Vagina (tissue), 2 donors: ENCODE measurements around the gene SERTAD2. TPM values are rescaled to one million over a fixed set of nuclear protein-coding genes. Genes with fewer than 3 reads are reported as not detected.

ENCODE experiments used
- DNase-seq, 2 donors: peaks; one replicate each; pipeline ENCODE4 v3.0.0-alpha.2; 2017; ENCODE audit errors: extremely low spot score in 2 of 2
- H3K27ac ChIP-seq: fragments of 200-600 bp; sonication (generic); one replicate; pipeline ENCODE4 v1.5.1; 2019
- H3K27me3 ChIP-seq: fragments of 200-600 bp; sonication (generic); one replicate; pipeline ENCODE4 v1.5.1; 2019
- H3K36me3 ChIP-seq, 2 donors: fragments of 200-600 bp; sonication (generic); one replicate each; pipeline ENCODE4 v1.5.1; 2017 to 2019
- H3K4me1 ChIP-seq: fragments of 200-600 bp; sonication (generic); one replicate; pipeline ENCODE4 v1.5.1; 2019
- H3K4me3 ChIP-seq, 2 donors: fragments of 200-600 bp; sonication (generic); 1 replicate in 1 of 2; 2 replicates in 1 of 2; pipeline ENCODE4 v1.5.1; 2016 to 2019
- H3K9me3 ChIP-seq: fragments of 200-600 bp; sonication (generic); one replicate; pipeline ENCODE4 v1.5.1; 2019
- CTCF ChIP-seq, 3 experiments: fragments of 450-650 bp in 2 of 3; fragments of 200-600 bp in 1 of 3; sonication (generic) in 1 of 3; IDR thresholded peaks; one replicate each; pipeline ENCODE4 v1.5.1; 2017 to 2019; ENCODE audit warnings: antibody characterized with exemption in 3 of 3, mild to moderate bottlenecking in 2 of 3, moderate library complexity in 2 of 3
- POLR2A ChIP-seq, 2 donors: fragments of 450-650 bp; IDR thresholded peaks; one replicate each; pipeline ENCODE4 v1.6.1; 2017; ENCODE audit warnings: antibody characterized with exemption in 2 of 2, mild to moderate bottlenecking in 2 of 2, moderate library complexity in 2 of 2
- POLR2AphosphoS5 ChIP-seq, 2 donors: sonication (generic); formaldehyde crosslinking; IDR thresholded peaks; one replicate each; pipeline ENCODE4 v1.9.0; 2017; ENCODE audit warnings: antibody characterized with exemption in 2 of 2, mild to moderate bottlenecking in 2 of 2, low read depth in 1 of 2; ENCODE audit not compliant: insufficient read depth in 1 of 2
- intact Hi-C: fragments of 100-400 bp; cut with DNase I; formaldehyde crosslinking; loops from one replicate; pipeline ENCODE4 v1.15.1; 2023
- total RNA-seq: library from RNA; depleted of rRNA; stranded (reverse); fragments of >200 nt; gene quantifications from one replicate; pipeline ENCODE4 v1.2.3, GENCODE V29; 2016

SERTAD2 gene
- total RNA-seq, 1 donor from 2014 or later, result 19.2 TPM

GRCh38 chr2:64595397-64596176, 58.1 kb downstream of the SERTAD2 start:
- TF ChIP-seq POLR2AphosphoS5 (IDR thresholded peaks at IDR 0.05; ENCODE audit: insufficient read depth in 1 of 2, low read depth in 1 of 2) (no peak), POLR2A (IDR thresholded peaks at IDR 0.05) (no peak), CTCF (IDR thresholded peaks at IDR 0.05) (no peak)
- DNase-seq, result no peak
- Histone ChIP-seq H3K9me3 (no peaks in the 10 kb centered on the region), H3K27ac (no peak overlapping the region), H3K4me1 (peaks cover 34% of the 10 kb centered on the region), H3K36me3 (peaks cover 0 to 15% of the 10 kb centered on the region in 2 donors), H3K4me3 (no peak overlapping the region), H3K27me3 (no peaks in the 10 kb centered on the region)
- intact Hi-C loops, result loop anchor here (5.0 kb wide), 1 partner anchor 272 kb away; no protein-coding TSS in a partner anchor

GRCh38 chr2:64594226-64594989, 59.3 kb downstream of the SERTAD2 start:
- peaks cover 30% of the 10 kb centered on the region for H3K4me1 ChIP-seq
- H3K9me3 ChIP-seq, result no peaks in the 10 kb centered on the region
- no peak overlapping the region for H3K27ac ChIP-seq
- no peak for DNase-seq
- TF ChIP-seq POLR2AphosphoS5 (IDR thresholded peaks at IDR 0.05; ENCODE audit: insufficient read depth in 1 of 2, low read depth in 1 of 2) (peak in 1 of 2 donors; percentile 19), POLR2A (IDR thresholded peaks at IDR 0.05) (no peak)
- intact Hi-C loops, result no loop called here
- no peaks in the 10 kb centered on the region for H3K27me3 ChIP-seq
- H3K36me3 ChIP-seq, result peaks cover 0 to 15% of the 10 kb centered on the region in 2 donors
- H3K4me3 ChIP-seq, result no peak overlapping the region

- no peak overlapping the region for H3K27ac ChIP-seq
- intact Hi-C loops, result no loop called here
- DNase-seq, result no peak
- H3K9me3 ChIP-seq, result no peaks in the 10 kb centered on the region
- H3K36me3 ChIP-seq, result peaks cover 0 to 15% of the 10 kb centered on the region in 2 donors
- H3K4me1 ChIP-seq, result peaks cover 26% of the 10 kb centered on the region
- TF ChIP-seq POLR2AphosphoS5 (IDR thresholded peaks at IDR 0.05; ENCODE audit: insufficient read depth in 1 of 2, low read depth in 1 of 2), result peak in 1 of 2 donors; percentile 7
- TF ChIP-seq CTCF (IDR thresholded peaks at IDR 0.05), result no peak
- no peaks in the 10 kb centered on the region for H3K27me3 ChIP-seq
- H3K4me3 ChIP-seq, result no peak overlapping the region
Measured at GRCh38 chr2:64593035-64593655, 60.6 kb downstream of the SERTAD2 start.

- no peak for DNase-seq
- H3K27me3 ChIP-seq, result no peaks in the 10 kb centered on the region
- TF ChIP-seq POLR2AphosphoS5 (IDR thresholded peaks at IDR 0.05; ENCODE audit: insufficient read depth in 1 of 2, low read depth in 1 of 2) (no peak), POLR2A (IDR thresholded peaks at IDR 0.05) (no peak), CTCF (IDR thresholded peaks at IDR 0.05) (no peak)
- H3K4me1 ChIP-seq, result peaks cover 26% of the 10 kb centered on the region
- no peaks in the 10 kb centered on the region for H3K9me3 ChIP-seq
- H3K27ac ChIP-seq, result no peak overlapping the region
- H3K36me3 ChIP-seq, result peaks cover 0 to 18% of the 10 kb centered on the region in 2 donors
- intact Hi-C loops, result no loop called here
- H3K4me3 ChIP-seq, result no peak overlapping the region
Measured at GRCh38 chr2:64591188-64591587, 62.5 kb downstream of the SERTAD2 start.

- Histone ChIP-seq H3K9me3 (no peaks in the 10 kb centered on the region), H3K27ac (no peak overlapping the region), H3K4me1 (no peaks in the 10 kb centered on the region), H3K27me3 (no peaks in the 10 kb centered on the region), H3K36me3 (peaks cover 0 to 25% of the 10 kb centered on the region in 2 donors), H3K4me3 (no peak overlapping the region)
- no peak for DNase-seq
- intact Hi-C loops, result no loop called here
- no peak for TF ChIP-seq POLR2A (IDR thresholded peaks at IDR 0.05)
- TF ChIP-seq CTCF (IDR thresholded peaks at IDR 0.05), result no peak
- no peak for TF ChIP-seq POLR2AphosphoS5 (IDR thresholded peaks at IDR 0.05; ENCODE audit: insufficient read depth in 1 of 2, low read depth in 1 of 2)
Measured at GRCh38 chr2:64587561-64587960, 66.2 kb downstream of the SERTAD2 start.
